NCI-H748 (cell line): ENCODE measurements around the gene SLC16A6.
"Not testable (repeated sequence)": the region's sequence is repeated elsewhere in the genome, so short reads cannot be mapped to it uniquely, and the experiment has no call there.

Experiments
- DNase-seq: peaks from one replicate; lab custom pipeline; 2025; ENCODE audit not compliant: unreplicated experiment; lab: John Stamatoyannopoulos, UW

Gene SLC16A6

GRCh38 chr17:68225055-68225454 lies 65.9 kb downstream of the SLC16A6 start:
- DNase-seq = not testable (repeated sequence)

GRCh38 chr17:68222606-68223005 lies 68.3 kb downstream of the SLC16A6 start:
- DNase-seq = no peak

GRCh38 chr17:68221786-68222185 lies 69.1 kb downstream of the SLC16A6 start:
- no peak for DNase-seq

GRCh38 chr17:68220786-68221185 lies 70.1 kb downstream of the SLC16A6 start:
- not testable (repeated sequence) for DNase-seq

GRCh38 chr17:68220186-68220585 lies 70.7 kb downstream of the SLC16A6 start:
- DNase-seq = not testable (repeated sequence)

- not testable (repeated sequence) for DNase-seq
Observed at GRCh38 chr17:68219429-68219828, 71.5 kb downstream of the SLC16A6 start.
